Fibroblast of lung (primary cell): ENCODE data around the gene ENPP7. TPM values are rescaled to one million over a fixed set of nuclear protein-coding genes. Genes with fewer than 3 reads are reported as not detected.

Source experiments
- DNase-seq, 2 donors: peaks; one replicate each; pipeline versions ENCODE4 v3.0.0 to v3.0.0-alpha.2; 2010; ENCODE audit warnings: low read depth in 2 of 2
- H2AFZ ChIP-seq: 2 replicates; pipeline ENCODE4 v1.5.1; 2012; ENCODE audit warnings: low read length, control low read depth, inconsistent platforms
- H3K27ac ChIP-seq: 2 replicates; pipeline ENCODE4 v1.5.1; 2011; ENCODE audit warnings: low read length, control low read depth; ENCODE audit not compliant: insufficient read depth
- H3K27me3 ChIP-seq: 2 replicates; pipeline ENCODE4 v1.5.1; 2011; ENCODE audit warnings: mild to moderate bottlenecking, low read length; ENCODE audit not compliant: control insufficient read depth, insufficient read depth
- H3K36me3 ChIP-seq: 2 replicates; pipeline ENCODE4 v1.5.1; 2011; ENCODE audit warnings: low read length; ENCODE audit not compliant: control insufficient read depth, insufficient read depth
- H3K4me1 ChIP-seq: 2 replicates; pipeline ENCODE4 v1.5.1; 2011; ENCODE audit warnings: low read length; ENCODE audit not compliant: control insufficient read depth, insufficient read depth; ENCODE audit errors: extremely low read depth
- H3K4me2 ChIP-seq: 2 replicates; pipeline ENCODE4 v1.5.1; 2011; ENCODE audit warnings: low read length, control low read depth; ENCODE audit not compliant: insufficient read depth; ENCODE audit errors: extremely low read depth
- H3K4me3 ChIP-seq, 4 experiments: fragments of 200-600 bp in 1 of 4; sonication (generic) in 1 of 4; replicated peaks in 1 of 4; 2 replicates each; pipeline ENCODE4 v1.5.1; 2011 to 2016; ENCODE audit warnings: low read length in 4 of 4, low read depth in 3 of 4, mild to moderate bottlenecking in 3 of 4, control low read depth in 2 of 4, inconsistent platforms in 1 of 4, mixed read lengths in 1 of 4; ENCODE audit not compliant: insufficient read depth in 1 of 4; ENCODE audit errors: control extremely low read depth in 1 of 4
- H3K79me2 ChIP-seq: 2 replicates; pipeline ENCODE4 v1.5.1; 2012; ENCODE audit warnings: mild to moderate bottlenecking, low read length, inconsistent platforms; ENCODE audit not compliant: control insufficient read depth, insufficient read depth
- H3K9ac ChIP-seq: 2 replicates; pipeline ENCODE4 v1.5.1; 2011; ENCODE audit warnings: mild to moderate bottlenecking, low read length, control low read depth; ENCODE audit not compliant: insufficient read depth
- H3K9me3 ChIP-seq: 2 replicates; pipeline ENCODE4 v1.5.1; 2012; ENCODE audit warnings: low read depth, low read length; ENCODE audit not compliant: control insufficient read depth, insufficient read depth
- H4K20me1 ChIP-seq: 2 replicates; pipeline ENCODE4 v1.5.1; 2011; ENCODE audit warnings: low read length; ENCODE audit not compliant: control insufficient read depth, insufficient read depth; ENCODE audit errors: extremely low read depth
- CTCF ChIP-seq, 2 donors: IDR thresholded peaks in 1 of 2; conservative IDR thresholded peaks in 1 of 2; 1 replicate in 1 of 2; 2 replicates in 1 of 2; pipeline ENCODE4 v1.5.1; 2011 to 2012; ENCODE audit warnings: low read length in 2 of 2, control low read depth in 1 of 2, inconsistent platforms in 1 of 2, low read depth in 1 of 2, mild to moderate bottlenecking in 1 of 2
- EZH2 ChIP-seq: IDR thresholded peaks from 2 replicates; pipeline ENCODE4 v1.5.1; 2012; ENCODE audit warnings: low read length, control low read depth, mild to moderate bottlenecking; ENCODE audit errors: missing control alignments
- polyA plus RNA-seq, 2 donors: library from polyadenylated mRNA; depleted of rRNA in 1 of 2; stranded (reverse) in 1 of 2; unstranded in 1 of 2; fragments of >200 nt; gene quantifications; 2 replicates each; pipeline ENCODE4 v1.2.1, GENCODE V29; 2011 to 2012; ENCODE audit warnings: missing spikeins in 1 of 2
- total RNA-seq: library from RNA; depleted of rRNA; stranded (reverse); fragments of >200 nt; gene quantifications from 2 replicates; pipeline ENCODE4 v1.2.1, GENCODE V29; 2014

Gene ENPP7
- total and polyA plus RNA-seq, 2 donors (not counting 1 experiment from before 2014, with no cell fraction given) = not detected

GRCh38 chr17:79749156-79749815 lies 18.5 kb downstream of the ENPP7 start:
- Histone ChIP-seq H3K79me2 (no peaks in the 10 kb centered on the region), H3K4me3 (no peak overlapping the region), H3K9me3 (no peaks in the 10 kb centered on the region), H2AFZ (no peak overlapping the region), H4K20me1 (no peaks in the 10 kb centered on the region), H3K27ac (no peak overlapping the region), H3K27me3 (peaks cover 30% of the 10 kb centered on the region), H3K36me3 (no peaks in the 10 kb centered on the region), H3K4me2 (no peak overlapping the region), H3K9ac (no peak overlapping the region), H3K4me1 (no peaks in the 10 kb centered on the region)
- TF ChIP-seq EZH2 (no peak), CTCF (conservative IDR thresholded peaks at IDR 0.05 in 1 of 2, IDR thresholded peaks at IDR 0.05 in 1 of 2; ENCODE audit: low read depth in 1 of 2, low read length in 2 of 2) (no peak)
- peak; percentile 67 to 74 for DNase-seq

- Histone ChIP-seq H3K4me2 (no peak overlapping the region), H3K4me1 (no peaks in the 10 kb centered on the region), H3K9ac (no peak overlapping the region), H3K36me3 (no peaks in the 10 kb centered on the region), H3K79me2 (no peaks in the 10 kb centered on the region), H3K27ac (no peak overlapping the region), H2AFZ (no peak overlapping the region), H3K27me3 (peaks cover 30% of the 10 kb centered on the region), H3K9me3 (no peaks in the 10 kb centered on the region), H3K4me3 (no peak overlapping the region), H4K20me1 (no peaks in the 10 kb centered on the region)
- TF ChIP-seq EZH2 (no peak), CTCF (conservative IDR thresholded peaks at IDR 0.05 in 1 of 2, IDR thresholded peaks at IDR 0.05 in 1 of 2; ENCODE audit: low read depth in 1 of 2, low read length in 2 of 2) (no peak)
- DNase-seq = no peak
These were observed 19.2 kb downstream of the ENPP7 start for GRCh38 chr17:79749958-79750357.

- no peak for TF ChIP-seq CTCF (conservative IDR thresholded peaks at IDR 0.05 in 1 of 2, IDR thresholded peaks at IDR 0.05 in 1 of 2; ENCODE audit: low read depth in 1 of 2, low read length in 2 of 2)
- no peak for TF ChIP-seq EZH2
- Histone ChIP-seq H3K4me2 (no peak overlapping the region), H4K20me1 (no peaks in the 10 kb centered on the region), H3K9me3 (no peaks in the 10 kb centered on the region), H3K9ac (no peak overlapping the region), H3K4me1 (no peaks in the 10 kb centered on the region), H2AFZ (no peak overlapping the region), H3K27me3 (peaks cover 28% of the 10 kb centered on the region), H3K27ac (no peak overlapping the region), H3K4me3 (no peak overlapping the region), H3K36me3 (no peaks in the 10 kb centered on the region), H3K79me2 (no peaks in the 10 kb centered on the region)
- DNase-seq = no peak
These were observed 20.2 kb downstream of the ENPP7 start for GRCh38 chr17:79750650-79751545.
